SW480 (cell line): ENCODE results near the gene XKR7.

ENCODE experiments used
- DNase-seq: peaks from one replicate; pipeline ENCODE4 v3.0.0-alpha.2; 2016; ENCODE audit warnings: low spot score

Gene XKR7

DNA sequence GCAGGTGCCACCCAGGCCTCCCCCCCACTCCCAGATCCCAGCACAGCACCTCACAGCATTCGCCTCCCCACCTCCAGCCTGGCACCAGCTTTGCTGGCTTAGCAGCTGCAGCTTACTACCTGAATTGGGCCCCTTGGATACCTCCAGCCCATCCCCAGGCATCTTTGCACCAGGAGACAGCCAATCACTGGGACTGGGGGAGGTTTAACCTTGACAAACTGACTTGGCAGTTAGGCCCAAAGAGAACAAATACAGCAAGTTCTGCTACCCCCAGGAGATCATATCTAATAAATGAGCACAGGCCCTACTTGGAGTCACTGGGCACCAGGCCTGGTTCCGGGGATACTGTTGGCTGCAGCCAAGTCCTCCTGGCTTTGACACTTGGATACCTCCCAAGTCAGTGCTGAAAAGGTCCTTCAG, 24.9 kb upstream of the XKR7 start:
- DNase-seq = no peak

DNA sequence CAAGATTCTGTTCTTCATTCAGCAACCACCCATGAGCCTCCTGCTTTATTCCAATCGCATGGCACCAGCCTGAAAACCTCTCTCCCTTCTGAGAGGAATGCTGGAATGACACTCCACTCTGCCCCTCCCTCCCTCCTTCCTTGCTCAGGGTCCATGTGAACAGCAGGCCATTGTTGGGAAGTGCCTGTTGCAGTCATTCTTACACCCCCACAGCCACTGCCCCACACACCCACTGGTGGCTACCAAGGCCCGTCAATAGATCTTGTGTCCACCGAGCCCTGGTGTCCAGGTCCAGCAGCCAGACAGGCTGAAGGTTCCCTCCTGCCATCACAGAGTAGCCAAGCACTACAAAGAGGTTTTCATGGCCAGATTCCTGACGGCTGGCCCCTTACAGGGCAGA, 22.6 kb upstream of the XKR7 start:
- no peak for DNase-seq

DNA sequence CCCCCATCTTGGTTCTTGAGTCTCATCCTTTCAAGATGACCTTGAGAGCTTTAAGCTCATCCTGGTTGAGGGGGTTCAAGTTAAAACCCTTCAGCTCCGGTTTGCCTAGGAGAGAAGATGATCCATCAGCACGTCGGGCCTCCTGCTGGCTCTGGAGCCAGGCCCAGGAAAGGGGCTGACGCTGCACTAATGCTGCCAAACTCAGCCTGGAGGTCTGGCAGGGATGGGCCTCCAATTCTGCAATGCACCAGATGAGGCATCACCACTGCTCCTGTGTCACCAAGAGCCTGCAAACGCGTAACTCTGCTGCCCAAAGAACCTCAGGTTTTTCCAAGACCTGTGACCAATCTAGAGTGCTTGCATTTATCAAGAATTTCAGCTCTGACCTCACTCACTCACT, 22.2 kb upstream of the XKR7 start:
- no peak for DNase-seq

DNA sequence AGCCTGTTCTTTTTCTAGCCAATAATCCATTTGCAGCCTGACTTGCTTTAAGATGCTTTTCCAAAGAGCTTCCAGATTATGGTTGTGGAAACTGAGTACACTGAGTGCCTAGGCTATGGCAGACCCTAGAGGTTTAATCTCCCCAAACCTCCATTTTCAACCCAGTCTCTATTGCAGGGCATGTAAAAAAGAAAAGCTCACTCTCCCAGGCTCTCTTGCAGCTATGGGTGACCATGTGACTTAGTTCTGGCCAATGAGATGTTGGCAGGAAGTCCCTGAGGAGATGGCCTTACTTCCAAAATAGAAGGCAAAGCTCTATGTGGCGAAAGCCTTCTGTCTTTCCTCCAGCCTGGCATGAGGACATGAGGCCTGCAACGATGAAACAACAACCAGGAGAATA, 19.9 kb upstream of the XKR7 start:
- DNase-seq = no peak

DNA sequence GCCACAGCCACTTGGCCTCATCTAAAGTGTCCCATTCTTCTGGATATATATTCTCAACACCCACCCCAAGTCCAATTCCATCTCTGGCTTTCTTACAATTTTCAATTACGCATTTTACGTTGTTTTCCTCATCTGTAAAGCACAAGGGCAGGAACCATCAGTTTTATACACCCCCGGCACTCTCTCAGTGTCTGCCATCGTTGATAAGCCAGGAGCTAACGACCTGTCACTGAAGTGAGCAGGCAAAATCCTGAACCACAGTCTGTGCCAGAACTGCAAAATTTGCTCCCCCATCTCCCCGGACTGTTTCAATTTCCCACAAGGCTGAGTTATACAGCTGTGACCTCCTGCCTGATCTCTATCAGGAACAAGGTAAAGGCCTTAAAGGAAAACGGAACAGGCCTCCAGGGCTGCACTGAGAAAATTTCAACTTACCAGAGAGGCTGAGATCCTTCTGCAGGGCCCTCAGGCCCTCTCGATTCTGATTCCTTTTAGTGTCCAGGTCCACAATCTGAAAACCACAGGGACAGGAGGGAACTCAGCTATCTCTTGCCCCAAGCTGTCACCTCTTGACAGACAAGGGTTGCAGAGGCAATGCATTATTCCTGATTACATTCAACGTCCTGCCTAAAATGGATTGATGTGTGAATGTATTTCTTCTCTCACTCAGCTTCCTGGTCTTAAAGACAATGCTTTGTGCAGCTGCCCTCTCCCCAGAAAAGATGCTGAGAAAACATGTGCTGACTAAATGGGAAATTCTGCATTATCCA, 17.9 kb upstream of the XKR7 start:
- DNase-seq = no peak

DNA sequence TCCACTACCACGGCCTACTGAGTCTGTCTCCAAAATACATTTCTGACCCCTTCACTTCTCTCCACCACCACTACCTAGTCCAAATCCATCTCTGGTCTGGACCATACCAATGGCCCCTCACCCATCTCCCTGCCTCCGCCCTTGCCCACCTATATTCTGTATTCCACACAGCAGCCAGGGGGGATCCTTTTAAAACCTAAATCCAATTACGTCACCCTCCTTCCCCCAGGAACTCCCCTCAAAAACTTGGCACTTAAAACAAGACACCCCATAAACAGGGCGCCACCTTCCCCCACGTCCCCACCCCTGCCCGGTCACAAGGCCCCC, 16.8 kb upstream of the XKR7 start:
- no peak for DNase-seq

DNA sequence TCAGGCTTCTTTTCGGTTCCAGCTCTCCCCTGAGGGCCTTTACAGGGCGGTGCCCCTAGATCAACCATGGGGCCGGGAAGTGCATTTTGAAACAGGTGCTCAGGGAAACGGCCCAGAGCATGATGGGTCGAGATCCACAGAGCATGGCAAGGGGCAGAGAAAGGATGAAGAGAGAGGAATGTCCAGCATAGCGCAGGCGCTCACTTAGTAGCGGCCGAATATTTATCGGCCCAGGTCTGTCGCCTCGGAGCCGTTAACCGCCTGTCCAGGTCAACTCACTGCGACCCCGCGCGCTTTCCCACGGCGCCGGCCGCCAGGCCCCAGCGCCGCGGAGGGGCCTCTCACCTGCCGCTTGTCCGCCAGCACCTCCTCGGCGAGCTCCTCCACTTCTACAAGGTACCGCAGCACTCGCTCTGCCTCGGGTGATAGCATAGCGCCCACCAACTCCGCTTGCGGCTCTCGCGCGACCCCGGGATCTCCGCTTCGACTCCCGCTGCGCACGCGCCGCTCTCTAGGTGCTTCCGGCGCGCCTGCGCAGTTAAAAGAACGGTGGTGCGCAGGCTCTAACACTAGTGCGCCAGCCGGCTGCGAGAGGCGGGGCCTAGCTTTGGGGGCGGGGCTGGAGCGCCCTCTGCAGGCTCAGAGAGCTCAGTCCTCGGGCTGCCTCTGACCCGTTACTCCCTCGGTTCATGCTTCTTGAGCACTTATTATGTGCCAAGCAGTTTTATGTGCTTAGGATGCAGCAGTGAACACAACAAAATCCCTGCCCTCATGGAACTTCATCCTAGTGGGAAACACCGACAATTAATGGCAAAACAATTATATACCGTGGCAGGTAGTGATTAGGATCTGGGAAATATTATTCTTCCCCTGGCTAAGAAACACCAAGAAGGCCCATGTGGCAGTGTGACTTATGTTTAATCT, 16.2 kb upstream of the XKR7 start, which contains the start of gene PDRG1:
PDRG1 (minus strand) TSS at position 517 of the 924 bp plus-strand sequence; CDS start at position 432, 85 bp downstream.
- DNase-seq = peak; percentile 98

DNA sequence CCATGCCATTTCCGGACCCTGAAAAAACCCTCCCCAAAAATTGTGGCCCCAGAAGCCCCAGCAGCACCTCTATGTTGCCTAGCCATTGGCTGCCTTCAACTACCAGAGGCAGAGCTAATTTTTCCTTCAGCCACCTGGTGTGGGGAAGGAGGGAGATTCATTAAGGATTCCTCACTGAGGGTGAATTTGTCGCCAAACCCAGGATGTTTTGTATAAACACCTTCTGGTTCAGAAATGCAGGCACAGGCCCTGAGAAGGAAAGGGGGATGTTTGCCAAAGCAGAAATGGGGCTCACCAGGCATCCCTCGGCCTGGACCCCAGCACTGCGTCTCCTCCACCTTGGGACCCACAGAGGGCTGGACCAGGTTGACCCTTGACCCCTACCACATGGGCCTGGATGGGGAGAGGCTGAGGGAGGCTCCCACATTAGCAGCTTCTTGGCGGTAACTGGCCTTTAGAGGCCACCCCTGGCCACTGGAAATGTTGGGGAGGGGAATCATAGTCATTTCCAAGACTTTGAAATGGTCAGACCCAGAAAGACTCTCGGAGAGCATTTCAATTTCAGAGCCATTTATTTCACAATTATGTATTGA, 14.3 kb upstream of the XKR7 start:
- DNase-seq = no peak

DNA sequence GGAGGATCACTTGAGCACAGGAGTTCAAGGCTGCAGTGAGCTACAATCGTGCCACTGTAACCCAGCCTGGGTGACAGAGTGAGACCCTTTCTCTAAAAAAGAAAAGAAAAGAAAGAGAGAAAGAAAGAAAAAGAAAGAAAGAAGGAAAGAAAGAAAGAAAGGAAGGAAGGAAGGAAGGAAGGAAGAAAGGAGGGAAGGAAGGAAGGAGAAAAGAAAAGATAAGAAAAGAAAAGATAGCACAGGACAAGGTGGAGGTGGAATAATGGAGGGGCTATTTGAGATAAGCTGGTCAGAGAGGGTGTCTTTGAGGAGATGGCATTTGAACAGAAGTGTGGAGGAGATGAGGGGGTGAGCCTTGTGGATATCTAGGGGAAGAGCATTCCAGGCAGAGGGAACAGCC, 13.5 kb upstream of the XKR7 start:
- no peak for DNase-seq

DNA sequence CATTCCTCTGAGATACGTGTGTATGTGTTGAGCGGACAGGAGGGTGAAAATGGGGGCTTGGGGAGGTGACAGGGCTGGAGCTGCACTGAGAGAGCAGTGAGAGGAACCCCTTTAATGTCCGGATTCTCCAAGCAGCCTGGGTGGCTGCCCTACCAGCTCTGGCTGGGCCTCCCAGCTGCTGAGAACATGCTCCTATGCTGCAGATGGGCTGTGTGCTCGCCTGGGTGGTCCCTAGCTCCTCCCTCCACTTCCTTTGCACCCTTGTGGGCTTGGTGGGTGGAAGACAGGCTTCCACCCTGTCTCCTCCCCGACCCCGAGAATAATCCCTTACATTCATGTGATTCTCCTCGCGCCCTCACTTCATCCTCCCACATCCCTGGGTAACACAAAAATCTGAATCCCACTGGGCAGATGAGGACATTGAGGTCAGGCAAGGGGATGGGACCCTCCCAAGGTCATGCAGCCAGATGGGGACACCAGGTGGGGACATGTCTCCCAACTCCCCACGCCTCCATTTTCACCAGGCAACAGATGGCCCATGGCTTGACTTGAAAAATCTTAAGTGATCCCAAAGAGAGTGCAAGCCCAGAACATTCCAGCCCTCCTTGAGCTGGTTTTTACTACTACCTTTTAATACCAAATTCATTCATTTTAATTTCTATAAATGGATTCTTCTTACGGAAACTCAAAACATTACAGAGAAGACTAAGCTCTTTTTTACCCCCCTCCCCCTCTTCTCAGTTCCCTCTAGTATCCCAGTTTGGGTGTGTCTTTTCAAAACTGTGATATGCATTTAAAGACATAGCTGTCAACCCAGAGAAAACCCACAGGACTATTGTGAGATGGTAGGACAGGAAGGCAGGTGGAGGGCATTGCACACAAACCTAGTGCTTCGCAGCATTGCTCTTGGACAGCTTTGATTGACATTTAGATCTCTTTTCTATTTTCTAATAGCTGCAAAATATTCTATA, 11.1 kb upstream of the XKR7 start:
- no peak for DNase-seq

DNA sequence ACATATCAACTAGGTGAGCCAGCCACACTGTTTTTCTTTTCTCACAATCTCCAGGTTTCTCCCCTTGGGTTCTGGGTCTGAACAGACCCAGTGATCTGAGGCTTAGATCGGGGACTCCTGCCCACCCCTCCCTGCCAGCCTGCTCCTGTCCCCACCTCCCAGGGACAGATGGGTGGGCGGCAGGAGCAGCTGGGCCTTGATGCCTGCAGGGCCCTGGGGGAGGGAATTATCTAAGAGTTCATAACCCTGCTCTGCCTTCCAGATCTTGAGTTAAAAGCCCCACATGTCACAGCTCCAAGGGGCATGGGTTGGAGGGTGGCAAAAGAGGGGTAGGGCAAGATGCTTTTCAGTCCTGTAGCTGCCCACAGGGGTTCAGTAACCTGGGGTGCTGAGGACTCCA, 5.2 kb upstream of the XKR7 start:
- DNase-seq = no peak

DNA sequence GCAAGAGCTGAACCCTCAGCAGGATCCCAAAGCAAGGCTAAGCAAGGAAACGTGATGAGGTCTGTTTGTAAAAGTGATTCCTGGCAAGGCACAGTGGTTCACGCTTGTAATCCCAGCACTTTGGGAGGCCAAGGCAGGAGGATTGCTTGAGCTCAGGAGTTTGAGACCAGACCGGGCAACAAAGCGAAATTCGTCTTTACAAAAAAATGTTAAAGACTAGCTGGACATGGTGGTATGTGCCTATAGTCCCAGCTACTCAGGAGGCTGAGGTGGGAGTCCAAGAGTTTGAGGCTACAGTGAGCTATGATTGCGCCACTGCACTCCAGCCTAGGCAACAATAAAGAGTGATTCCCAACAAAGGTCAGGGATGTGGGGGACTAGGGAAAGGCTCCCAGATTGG, 4.1 kb upstream of the XKR7 start:
- no peak for DNase-seq

DNA sequence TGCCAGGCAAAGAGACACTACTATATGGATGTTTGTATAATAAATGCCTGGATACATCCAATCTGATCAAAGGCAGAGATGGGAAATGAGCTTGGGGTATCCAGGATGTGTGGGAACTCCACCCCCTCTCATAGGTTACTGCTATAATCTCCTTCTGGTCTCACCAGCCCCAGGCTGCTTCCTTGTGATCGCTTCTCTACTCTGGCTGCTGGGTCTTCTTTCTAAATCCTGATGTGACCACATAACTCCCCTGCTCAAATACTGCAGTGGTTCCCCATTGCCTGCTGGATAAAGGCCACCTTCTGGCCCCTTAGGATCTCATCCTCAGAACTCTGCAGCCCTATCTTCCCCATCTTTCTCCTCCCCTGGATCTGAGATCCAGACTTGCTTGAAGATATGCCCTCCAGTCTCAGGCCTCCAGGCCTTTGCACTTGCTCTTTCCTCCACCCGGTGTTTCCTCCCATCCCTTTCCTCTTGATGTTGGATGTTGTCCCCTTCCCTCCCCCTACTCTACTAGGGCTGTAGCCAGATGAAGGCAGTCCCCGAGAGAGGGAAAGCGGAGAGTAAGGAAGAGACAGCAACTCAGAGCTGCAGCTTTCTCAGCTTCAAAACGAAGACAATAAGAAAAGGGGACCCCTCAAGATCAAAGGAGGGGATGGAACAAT, 828 bp upstream of the XKR7 start:
- no peak for DNase-seq

DNA sequence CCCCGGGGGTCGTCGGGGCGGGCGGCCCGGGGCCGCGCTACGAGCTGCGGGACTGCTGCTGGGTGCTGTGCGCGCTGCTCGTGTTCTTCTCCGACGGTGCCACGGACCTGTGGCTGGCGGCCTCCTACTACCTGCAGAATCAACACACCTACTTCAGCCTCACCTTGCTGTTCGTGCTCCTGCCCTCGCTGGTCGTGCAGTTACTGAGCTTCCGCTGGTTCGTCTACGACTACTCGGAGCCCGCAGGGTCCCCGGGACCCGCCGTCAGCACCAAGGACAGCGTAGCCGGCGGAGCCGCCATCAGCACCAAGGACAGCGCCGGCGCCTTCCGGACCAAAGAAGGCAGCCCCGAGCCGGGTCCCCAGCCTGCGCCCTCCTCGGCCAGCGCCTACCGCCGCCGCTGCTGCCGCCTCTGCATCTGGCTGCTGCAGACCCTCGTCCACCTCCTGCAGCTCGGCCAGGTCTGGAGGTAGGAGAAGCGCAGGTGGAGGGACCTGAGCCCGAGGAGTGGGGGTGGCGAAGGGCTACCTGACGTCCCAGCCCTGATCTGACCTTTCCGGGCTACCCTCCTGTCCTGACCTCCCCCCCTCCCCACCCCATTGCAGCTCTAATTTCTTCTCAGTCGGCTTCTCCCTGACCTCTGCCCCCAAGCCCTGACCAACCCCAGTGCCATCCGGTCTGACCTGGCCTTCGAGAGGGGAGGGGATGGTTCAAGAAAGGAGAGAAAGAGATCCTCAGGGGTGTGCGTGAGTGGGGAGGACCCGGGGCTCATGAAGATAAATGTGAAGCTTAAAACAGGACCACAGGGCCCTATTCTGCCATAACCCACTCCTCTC, 558 bp downstream of the XKR7 start:
- peak; percentile 75 for DNase-seq

DNA sequence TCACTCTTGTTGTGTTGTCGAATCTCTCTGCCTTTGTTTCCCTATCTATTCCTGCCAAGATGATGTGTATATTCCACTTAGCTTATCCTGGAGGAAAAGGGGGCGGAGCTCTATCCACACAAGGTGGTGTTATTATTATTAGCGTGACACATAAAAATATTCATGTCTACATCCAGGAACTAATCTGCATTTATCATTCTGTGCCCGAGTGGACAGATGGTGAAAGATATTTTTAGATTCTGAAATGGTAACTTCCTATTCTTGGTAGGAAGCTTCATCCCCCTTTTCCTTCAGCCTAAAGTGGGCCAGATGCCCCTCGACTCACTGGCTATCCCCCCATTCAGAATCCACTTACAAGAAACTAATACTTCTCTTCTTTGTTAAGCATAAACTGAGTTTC, 2.0 kb downstream of the XKR7 start:
- DNase-seq = no peak

DNA sequence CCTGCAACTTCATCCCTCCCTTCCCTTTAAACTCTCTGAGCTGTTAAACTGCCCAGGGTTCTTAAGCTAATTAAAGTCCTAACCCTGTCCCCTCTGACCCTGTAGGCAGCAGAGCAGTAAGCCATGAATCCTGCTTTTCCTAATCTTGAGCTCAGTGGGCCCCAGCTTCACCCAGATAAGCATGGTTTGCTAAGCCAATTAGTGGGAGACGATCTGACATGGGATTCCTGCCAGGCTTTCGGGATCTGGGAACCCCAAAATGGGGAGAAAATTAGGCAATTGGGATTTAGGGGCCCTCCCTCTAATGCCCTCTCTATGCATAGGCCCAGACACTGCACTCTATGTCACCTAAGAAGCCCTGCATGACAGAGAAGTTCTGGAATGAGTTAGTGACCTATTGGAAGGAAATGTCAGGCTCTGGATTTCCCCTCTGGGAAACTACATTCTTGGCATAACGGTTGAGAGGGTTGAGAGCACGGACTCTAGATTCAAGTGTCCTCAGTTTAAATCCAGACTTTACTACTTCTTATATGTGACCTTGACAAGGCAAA, 4.6 kb downstream of the XKR7 start:
- no peak for DNase-seq

DNA sequence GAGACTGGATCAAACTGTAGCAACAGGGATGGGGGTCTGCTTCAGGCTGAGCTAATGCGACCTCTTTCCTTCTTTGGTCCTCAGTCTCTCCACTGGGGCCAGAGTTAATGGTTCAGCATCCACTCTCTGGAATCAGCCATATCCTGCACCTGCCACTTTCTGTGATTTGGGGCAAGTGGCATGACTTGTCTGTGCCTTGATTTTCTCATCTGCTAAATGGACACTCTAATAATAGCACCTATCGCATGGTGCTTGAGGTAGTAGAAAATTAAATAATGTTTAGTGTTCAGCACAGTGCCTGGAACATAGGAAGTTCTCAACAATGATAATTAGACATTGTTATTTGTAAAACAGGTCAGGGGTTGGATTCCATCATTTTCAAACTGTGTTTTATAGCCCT, 6.3 kb downstream of the XKR7 start:
- DNase-seq = no peak

DNA sequence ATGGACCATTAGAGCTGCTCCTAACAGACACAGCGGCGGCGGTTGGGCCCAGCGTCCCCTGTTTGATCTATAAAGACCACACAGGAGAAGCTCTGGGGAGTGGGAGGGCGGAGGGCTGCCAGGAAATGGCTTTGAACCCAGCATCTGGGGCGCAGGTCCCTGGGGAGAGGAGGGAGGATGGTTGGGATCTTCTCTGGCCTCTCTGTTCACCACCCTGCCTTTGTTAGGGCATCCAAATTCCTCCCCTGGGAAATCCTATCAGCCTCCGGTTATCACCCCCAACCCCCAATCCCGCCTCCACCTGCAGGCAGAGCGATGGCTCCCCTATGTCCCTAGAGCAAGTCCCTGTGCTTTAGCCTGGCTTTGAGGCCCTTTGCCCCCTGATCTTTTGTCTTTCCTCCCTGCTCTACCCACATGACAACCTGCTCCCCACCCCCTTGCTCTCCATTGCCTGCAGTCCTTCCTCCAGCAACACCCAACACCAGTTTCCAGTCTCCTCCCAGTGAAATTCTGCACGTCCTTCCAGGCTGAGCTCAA, 7.1 kb downstream of the XKR7 start:
- no peak for DNase-seq

DNA sequence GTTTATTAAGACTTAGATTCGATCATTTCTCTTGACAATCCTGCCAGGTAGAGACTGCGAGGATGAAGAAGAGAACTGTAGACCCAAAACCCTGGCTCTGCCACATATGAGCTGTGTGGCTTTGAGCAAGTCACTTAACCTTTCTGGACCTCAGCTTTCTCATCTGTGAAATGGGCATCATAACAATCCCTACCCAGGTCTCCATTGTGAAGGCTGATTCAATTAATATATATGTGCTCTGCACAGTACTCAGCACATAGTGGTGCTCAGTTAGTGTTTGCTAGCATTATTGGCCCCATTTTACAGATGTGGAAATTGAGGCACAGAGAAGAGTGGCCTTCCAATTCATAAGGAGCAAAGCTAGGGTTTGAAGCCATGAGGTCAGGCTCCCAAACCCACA, 7.9 kb downstream of the XKR7 start:
- no peak for DNase-seq

DNA sequence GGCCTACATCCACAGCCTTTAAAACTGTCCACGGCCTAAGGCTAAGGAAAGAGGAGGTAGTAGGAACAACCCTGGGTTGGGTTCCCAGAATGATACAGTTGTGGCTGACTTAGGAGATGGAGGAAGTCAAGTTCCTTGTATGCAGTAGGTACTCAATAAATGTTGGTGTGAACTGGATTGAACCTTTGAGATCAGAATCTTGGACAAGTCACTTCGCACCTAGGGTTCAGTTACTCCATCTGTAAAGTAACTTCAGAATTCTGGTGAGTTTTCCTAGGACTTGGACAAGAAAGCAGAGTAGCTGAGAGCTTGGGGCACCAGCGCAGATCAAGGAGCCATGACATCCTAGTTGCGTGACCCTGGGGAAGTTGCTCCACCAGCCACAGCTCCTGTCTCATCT, 9.1 kb downstream of the XKR7 start:
- no peak for DNase-seq
